Measurements from ENCODE around the gene SEMA4D. TPM values are rescaled to one million over a fixed set of nuclear protein-coding genes. Genes with fewer than 3 reads are reported as not detected.

Gene SEMA4D
- total and polyA plus RNA-seq, 10 donors = 23.0 to 193 (median 157) TPM

DNA sequence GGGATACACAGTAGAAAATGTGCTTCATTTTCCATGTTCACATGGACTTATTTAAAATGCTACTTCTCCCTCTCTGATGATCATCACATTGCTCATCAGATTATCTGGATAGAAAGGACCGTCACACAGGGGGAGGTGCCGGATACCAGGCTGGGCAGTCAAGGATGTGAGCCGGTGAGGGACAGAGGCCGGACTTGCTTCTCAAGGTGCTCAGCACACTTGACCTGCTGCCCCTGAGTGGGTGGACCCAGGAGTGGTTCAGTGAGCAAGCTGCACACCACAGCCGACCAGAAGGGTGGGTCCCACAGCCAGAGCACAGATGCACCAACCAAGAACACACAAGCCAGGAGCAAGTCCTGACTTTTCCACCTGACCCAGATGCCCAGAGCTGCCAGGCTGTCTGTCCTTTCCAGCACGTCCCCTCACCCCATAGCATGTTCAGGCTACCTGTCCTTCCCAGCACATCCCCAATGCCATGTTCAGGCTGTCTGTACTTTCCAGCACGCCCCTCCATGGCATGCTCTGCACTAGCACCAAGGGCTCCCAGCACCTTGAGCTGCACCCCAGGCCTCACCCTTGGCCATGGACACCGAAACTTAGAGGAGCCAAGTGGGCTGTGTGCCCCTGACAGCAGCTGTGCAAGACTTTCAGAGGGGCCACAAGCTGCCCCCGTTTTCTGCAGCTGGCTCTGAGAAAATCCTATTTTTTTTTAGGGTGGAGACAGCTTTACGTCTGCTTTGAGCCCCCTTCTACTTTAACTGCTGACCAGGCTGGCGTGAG lies 101.8 kb downstream of the SEMA4D start:
- WGBS, 5 donors = 90 to 94% (median 90%) methylated on average over 9 to 11 of the region's 11 CpGs
- Histone ChIP-seq H3K27ac (no peak overlapping the region), H3K9me3 (no peaks in the 10 kb centered on the region), H3K4me1 (peaks cover 0 to 37% (median 27%) of the 10 kb centered on the region in 6 donors), H3K36me3 (peaks cover 3 to 97% (median 76%) of the 10 kb centered on the region in 6 donors), H3K27me3 (replicated peaks in 1 of 7) (no peaks in the 10 kb centered on the region), H3K4me3 (no peak overlapping the region)
- no peak for DNase-seq
- intact Hi-C loops (cut with DNase I; ENCODE audit: low total_unique reads) = no loop called here
- no peak for TF ChIP-seq POLR2A (IDR thresholded peaks at IDR 0.05)
- TF ChIP-seq POLR2AphosphoS5 (IDR thresholded peaks at IDR 0.05) = peak in 1 of 3 donors; percentile 44
- TF ChIP-seq, protein P1, sequence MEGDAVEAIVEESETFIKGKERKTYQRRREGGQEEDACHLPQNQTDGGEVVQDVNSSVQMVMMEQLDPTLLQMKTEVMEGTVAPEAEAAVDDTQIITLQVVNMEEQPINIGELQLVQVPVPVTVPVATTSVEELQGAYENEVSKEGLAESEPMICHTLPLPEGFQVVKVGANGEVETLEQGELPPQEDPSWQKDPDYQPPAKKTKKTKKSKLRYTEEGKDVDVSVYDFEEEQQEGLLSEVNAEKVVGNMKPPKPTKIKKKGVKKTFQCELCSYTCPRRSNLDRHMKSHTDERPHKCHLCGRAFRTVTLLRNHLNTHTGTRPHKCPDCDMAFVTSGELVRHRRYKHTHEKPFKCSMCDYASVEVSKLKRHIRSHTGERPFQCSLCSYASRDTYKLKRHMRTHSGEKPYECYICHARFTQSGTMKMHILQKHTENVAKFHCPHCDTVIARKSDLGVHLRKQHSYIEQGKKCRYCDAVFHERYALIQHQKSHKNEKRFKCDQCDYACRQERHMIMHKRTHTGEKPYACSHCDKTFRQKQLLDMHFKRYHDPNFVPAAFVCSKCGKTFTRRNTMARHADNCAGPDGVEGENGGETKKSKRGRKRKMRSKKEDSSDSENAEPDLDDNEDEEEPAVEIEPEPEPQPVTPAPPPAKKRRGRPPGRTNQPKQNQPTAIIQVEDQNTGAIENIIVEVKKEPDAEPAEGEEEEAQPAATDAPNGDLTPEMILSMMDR (IDR thresholded peaks at IDR 0.05 in 8 of 11, conservative IDR thresholded peaks at IDR 0.05 in 3 of 11) = no peak

DNA sequence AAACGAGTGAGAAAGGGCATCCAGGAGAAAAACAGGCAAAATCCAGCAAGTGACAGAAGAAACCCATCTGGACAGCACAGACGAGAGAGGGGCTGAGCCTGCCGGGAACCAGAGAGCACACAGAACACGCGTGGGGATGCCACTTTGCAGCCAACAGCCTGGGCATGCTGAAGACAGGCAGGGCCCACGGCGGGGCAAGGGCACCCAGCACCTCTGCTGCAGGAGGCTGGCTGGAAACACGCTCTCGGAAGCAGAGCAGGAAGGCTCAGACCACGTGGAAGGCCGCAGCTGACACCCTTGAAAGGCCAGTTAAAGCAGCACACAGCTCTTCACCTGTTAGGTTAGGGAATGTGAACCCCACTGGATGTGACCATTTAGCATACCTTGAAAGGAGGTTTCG lies 103.5 kb downstream of the SEMA4D start:
- intact Hi-C loops (cut with DNase I; ENCODE audit: low total_unique reads) = no loop called here
- TF ChIP-seq POLR2AphosphoS5 (IDR thresholded peaks at IDR 0.05) (peak; percentile 10 to 59 (median 45)), POLR2A (IDR thresholded peaks at IDR 0.05) (no peak)
- TF ChIP-seq, protein P1 (IDR thresholded peaks at IDR 0.05 in 8 of 11, conservative IDR thresholded peaks at IDR 0.05 in 3 of 11) = no peak
- Histone ChIP-seq H3K27me3 (replicated peaks in 1 of 7) (no peaks in the 10 kb centered on the region), H3K4me3 (no peak overlapping the region), H3K27ac (no peak overlapping the region), H3K4me1 (peaks cover 0 to 31% (median 20%) of the 10 kb centered on the region in 6 donors), H3K36me3 (peaks cover 3 to 100% (median 92%) of the 10 kb centered on the region in 6 donors), H3K9me3 (no peaks in the 10 kb centered on the region)
- DNase-seq = no peak
- 76 to 91% (median 81%) methylated on average over 12 of the region's 12 CpGs for WGBS, 5 donors

DNA sequence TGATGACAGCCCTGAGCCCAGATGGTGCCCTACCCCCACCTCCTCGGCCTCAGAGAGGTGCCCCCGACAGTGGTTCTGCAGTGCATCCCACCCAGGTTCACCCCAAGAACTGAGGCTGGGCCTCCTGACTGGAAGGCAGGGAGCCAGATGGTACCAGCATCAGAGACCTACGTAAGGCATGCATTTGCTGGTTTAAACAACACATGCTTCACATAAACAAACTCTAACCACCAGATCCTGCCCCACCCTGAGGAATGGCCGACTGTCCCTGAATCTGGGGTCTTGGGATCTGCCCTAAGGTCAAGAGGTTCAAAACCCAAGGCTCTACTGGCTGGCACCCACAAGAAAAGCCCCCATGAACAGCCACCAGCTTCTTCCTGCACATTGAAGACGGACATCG lies 106.3 kb downstream of the SEMA4D start:
- Histone ChIP-seq H3K4me1 (peaks cover 3 to 42% (median 32%) of the 10 kb centered on the region in 6 donors), H3K27ac (peak overlapping the region in 2 of 8 donors; percentile 11 to 91), H3K36me3 (peaks cover 0 to 100% (median 96%) of the 10 kb centered on the region in 6 donors), H3K27me3 (replicated peaks in 1 of 7) (no peaks in the 10 kb centered on the region), H3K9me3 (no peaks in the 10 kb centered on the region), H3K4me3 (no peak overlapping the region)
- no peak for DNase-seq
- intact Hi-C loops (cut with DNase I; ENCODE audit: low total_unique reads) = no loop called here
- 89 to 93% (median 92%) methylated on average over 6 of the region's 6 CpGs for WGBS, 5 donors
- no peak for TF ChIP-seq POLR2AphosphoS5 (IDR thresholded peaks at IDR 0.05)
- TF ChIP-seq, protein P1 (IDR thresholded peaks at IDR 0.05 in 8 of 11, conservative IDR thresholded peaks at IDR 0.05 in 3 of 11) = no peak
- no peak for TF ChIP-seq POLR2A (IDR thresholded peaks at IDR 0.05)

DNA sequence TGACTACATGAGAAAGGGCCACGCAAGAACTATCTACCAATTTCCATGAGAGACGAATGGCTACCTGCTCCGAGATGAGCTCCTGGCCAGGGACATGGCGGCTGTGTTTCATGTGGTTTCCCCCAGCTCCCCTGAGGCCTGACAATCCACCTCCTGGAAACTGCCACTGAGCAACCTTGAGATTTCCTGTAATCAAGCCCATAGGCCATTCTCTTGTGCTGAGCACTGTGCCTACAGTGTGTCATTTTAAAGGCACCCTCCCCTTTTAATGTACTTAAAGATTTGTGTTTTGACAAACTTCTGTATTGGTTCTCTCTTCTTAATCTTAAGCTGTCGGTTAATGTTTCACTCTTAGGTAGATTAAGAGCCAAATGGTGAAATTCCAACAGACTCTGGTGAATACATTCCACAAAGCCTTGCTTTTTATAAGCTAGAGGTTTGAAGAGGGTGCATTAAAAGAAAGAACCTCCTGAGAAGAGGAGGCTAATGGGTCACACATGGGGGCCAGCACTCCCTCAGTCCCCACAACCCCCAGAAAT lies 107.3 kb downstream of the SEMA4D start:
- Histone ChIP-seq H3K27ac (peak overlapping the region in 6 of 8 donors; percentile 14 to 91 (median 64)), H3K9me3 (no peaks in the 10 kb centered on the region), H3K4me3 (no peak overlapping the region), H3K36me3 (peaks cover 0 to 100% (median 96%) of the 10 kb centered on the region in 6 donors), H3K4me1 (peaks cover 3 to 42% (median 32%) of the 10 kb centered on the region in 6 donors), H3K27me3 (replicated peaks in 1 of 7) (no peaks in the 10 kb centered on the region)
- DNase-seq = no peak
- TF ChIP-seq, protein P1 (IDR thresholded peaks at IDR 0.05 in 8 of 11, conservative IDR thresholded peaks at IDR 0.05 in 3 of 11) = no peak
- TF ChIP-seq POLR2AphosphoS5 (IDR thresholded peaks at IDR 0.05) = no peak
- no peak for TF ChIP-seq POLR2A (IDR thresholded peaks at IDR 0.05)
- WGBS, 5 donors = 68 to 89% (median 77%) methylated on average over 3 to 5 of the region's 5 CpGs
- intact Hi-C loops (cut with DNase I; ENCODE audit: low total_unique reads) = no loop called here

Data from spleen (tissue), 11 donors.